GM10266 (cell line): Measurements from ENCODE around the gene SP4.

Experiments used
- DNase-seq: peaks from one replicate; pipeline ENCODE4 v3.0.0; 2012; ENCODE audit errors: extremely low spot score
- TF ChIP-seq, protein P1 (sequence below): IDR thresholded peaks from 2 replicates; pipeline ENCODE4 v1.5.1; 2012; ENCODE audit warnings: mild to moderate bottlenecking, low read depth; ENCODE audit not compliant: control insufficient read depth, insufficient read depth; ENCODE audit errors: missing control alignments

SP4 gene

DNA sequence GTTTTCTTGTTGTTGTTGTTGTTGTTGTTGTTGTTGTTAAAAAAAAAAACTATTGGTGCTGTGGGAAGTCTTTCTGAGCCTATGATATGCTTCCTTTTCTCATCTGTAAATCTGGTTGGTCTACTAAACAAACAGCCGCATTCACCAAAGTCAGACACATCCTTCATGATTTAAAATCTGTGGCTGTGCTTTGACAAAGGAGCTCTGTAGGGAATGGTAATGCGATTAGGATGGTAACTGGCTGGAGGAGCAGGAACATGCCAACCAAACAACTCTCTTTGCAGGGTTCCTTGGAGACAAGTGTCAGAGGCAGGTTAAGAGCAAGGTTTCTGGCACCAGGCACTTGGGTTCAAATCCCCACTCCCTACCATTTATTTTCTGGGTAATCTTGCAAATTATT, 14.9 kb upstream of the SP4 start:
- DNase-seq: no peak
- TF ChIP-seq, protein P1, sequence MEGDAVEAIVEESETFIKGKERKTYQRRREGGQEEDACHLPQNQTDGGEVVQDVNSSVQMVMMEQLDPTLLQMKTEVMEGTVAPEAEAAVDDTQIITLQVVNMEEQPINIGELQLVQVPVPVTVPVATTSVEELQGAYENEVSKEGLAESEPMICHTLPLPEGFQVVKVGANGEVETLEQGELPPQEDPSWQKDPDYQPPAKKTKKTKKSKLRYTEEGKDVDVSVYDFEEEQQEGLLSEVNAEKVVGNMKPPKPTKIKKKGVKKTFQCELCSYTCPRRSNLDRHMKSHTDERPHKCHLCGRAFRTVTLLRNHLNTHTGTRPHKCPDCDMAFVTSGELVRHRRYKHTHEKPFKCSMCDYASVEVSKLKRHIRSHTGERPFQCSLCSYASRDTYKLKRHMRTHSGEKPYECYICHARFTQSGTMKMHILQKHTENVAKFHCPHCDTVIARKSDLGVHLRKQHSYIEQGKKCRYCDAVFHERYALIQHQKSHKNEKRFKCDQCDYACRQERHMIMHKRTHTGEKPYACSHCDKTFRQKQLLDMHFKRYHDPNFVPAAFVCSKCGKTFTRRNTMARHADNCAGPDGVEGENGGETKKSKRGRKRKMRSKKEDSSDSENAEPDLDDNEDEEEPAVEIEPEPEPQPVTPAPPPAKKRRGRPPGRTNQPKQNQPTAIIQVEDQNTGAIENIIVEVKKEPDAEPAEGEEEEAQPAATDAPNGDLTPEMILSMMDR: no peak

- TF ChIP-seq, protein P1: no peak
- DNase-seq: no peak
Measured at GRCh38 chr7:21413502-21413901, 14.4 kb upstream of the SP4 start.

DNA sequence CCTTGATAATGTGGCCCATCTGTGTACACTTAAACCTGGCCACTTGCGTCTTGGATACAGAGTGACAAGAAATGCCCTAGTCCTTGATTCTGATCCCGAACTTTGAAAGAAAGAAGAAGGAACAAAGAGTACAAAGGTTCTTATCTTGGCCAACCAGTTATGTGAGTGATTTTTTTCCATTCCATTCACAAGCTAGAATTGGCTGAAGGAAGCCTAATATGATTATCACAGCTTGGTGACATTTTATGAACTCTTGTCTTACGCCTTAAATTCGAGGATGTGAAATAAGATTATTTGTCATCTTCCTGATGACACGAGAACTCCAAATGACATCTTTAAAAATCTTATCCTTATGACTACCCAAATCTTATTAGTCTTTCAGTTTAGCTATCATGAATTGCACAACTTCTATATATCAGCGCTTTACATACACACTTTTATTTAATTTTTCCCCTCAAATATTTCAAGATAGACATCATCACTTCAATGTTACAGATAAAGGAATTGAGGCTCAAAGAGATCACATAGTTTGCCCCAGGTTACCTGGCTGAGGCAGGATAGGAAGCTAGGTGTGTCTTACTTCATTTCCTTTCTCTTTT, 13.0 kb upstream of the SP4 start:
- TF ChIP-seq, protein P1: no peak
- no peak for DNase-seq

DNA sequence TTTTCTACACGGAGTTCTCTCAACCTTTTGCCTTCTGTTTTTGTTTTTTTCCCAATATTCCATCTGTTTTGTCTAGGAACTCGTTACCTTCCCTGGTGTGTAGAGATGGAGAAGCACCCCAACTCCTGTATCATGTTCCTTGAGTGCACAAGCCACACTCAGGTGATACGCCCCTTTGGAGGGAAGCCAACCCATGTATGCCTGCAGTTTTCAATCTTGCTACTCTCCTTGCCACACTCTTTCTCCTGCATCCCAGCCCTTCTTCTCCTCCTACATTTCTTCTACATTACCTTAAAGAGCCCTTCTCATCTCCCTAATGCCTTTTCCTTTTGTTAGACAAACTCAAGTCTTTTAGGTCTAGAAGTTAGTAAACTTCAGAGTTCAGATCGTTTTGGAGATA, 10.2 kb upstream of the SP4 start:
- no peak for DNase-seq
- TF ChIP-seq, protein P1: no peak

GRCh38 chr7:21422751-21423150, 5.1 kb upstream of the SP4 start:
- TF ChIP-seq, protein P1: no peak
- no peak for DNase-seq

DNA sequence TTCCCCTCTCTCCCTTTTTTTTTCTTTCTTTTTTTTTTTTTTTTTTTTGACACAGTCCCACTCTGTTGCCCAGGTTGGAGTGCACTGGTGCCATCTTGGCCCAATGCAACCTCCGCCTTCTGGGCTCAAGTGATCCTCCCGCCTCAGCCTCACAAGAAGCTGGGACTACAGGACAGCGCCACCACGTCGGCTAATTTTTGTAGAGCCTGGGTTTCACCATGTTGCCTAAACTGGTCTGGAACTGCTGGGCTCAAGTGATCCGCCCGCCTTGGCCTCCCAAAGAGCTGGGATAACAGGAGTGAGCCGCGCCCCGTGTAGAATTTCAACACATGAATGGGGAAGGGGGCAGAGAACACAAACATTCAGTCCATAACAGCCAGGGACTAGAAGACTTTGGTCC, 2.6 kb upstream of the SP4 start:
- no peak for DNase-seq
- TF ChIP-seq, protein P1: no peak

DNA sequence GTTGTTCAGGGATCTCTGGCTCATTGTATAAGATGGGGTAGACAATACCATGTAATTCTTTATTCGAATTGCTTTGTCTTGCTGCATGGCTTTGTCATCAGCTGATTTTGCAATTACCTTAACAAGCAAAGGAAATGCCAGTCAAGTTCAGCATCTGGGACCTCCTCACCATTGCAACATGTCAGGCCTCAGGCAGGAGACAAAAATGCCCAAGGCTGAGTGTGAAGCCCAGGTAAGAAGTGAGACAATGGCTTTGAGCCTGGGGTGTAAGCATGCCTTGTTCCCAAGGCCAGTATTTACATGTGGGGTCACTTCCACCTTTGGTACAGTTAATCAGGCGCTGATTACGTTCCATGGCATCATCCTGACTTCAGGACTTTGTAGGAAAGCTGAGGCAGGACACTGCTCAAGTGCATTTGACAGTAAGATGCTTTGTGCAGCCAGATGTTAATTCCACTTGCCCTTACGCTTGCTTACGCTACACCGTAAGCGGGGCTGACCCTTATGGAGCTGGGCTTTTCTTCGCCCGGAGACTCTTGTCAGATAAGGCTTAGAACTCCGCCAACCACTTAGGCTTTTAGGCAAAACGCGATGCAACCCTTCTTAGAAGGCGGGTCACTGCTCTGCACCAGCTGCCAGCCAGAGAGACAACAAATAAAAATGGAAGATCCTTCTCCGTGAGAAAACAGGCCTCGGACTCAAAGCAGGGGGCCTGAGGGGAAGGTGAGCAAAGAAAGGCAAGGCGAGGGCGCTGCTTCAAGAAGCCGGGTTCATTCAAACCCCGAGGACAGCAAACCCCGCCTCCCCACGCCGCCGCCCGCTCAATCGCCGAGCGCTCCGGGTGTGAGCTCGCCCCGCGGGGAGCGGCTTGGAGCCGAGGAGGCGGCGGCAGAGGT, 1.3 kb upstream of the SP4 start:
- TF ChIP-seq, protein P1: no peak
- DNase-seq: no peak
